Gastrocnemius medialis (tissue), 4 donors: ENCODE measurements around the gene ITGAE. TPM values are rescaled to one million over a fixed set of nuclear protein-coding genes. Genes with fewer than 3 reads are reported as not detected.
"Not testable (repeated sequence)": the region's sequence is repeated elsewhere in the genome, so short reads cannot be mapped to it uniquely, and the experiment has no call there.

Experiments used
- ATAC-seq, 2 donors: fragments of 150-250 bp; one replicate each; pipeline ENCODE4 v1.9.1; 2016
- DNase-seq, 2 donors: peaks; one replicate each; pipeline ENCODE4 v3.0.0-alpha.2; 2019
- H3K27ac ChIP-seq, 4 donors: fragments of 200-600 bp; sonication (generic); 1 replicate in 1 of 4; 2 replicates in 3 of 4; pipeline ENCODE4 v1.5.1; 2016 to 2018; ENCODE audit warnings: mild to moderate bottlenecking in 2 of 4, moderate library complexity in 1 of 4
- H3K27me3 ChIP-seq, 3 donors: fragments of 200-600 bp; sonication (generic) in 2 of 3; 1 replicate in 1 of 3; 2 replicates in 2 of 3; pipeline versions ENCODE4 v1.5.1 to v1.6.0; 2016 to 2019; ENCODE audit warnings: mild to moderate bottlenecking in 1 of 3, moderate library complexity in 1 of 3
- H3K36me3 ChIP-seq, 2 donors: fragments of 200-600 bp; sonication (generic) in 1 of 2; one replicate each; pipeline ENCODE4 v1.5.1; 2017 to 2018
- H3K4me1 ChIP-seq, 2 donors: fragments of 200-600 bp; sonication (generic) in 1 of 2; one replicate each; pipeline ENCODE4 v1.5.1; 2016 to 2017; ENCODE audit warnings: mild to moderate bottlenecking in 2 of 2
- H3K4me3 ChIP-seq, 4 donors: fragments of 200-600 bp; sonication (generic) in 3 of 4; 1 replicate in 1 of 4; 2 replicates in 3 of 4; pipeline ENCODE4 v1.5.1; 2016 to 2019; ENCODE audit warnings: mild to moderate bottlenecking in 2 of 4
- H3K9me3 ChIP-seq, 3 donors: fragments of 200-600 bp; sonication (generic) in 2 of 3; 1 replicate in 1 of 3; 2 replicates in 2 of 3; pipeline ENCODE4 v1.5.1; 2016 to 2019
- POLR2A ChIP-seq, 2 donors: fragments of 450-650 bp; IDR thresholded peaks; one replicate each; pipeline ENCODE4 v1.6.1; 2017; ENCODE audit warnings: antibody characterized with exemption in 2 of 2, mild to moderate bottlenecking in 2 of 2, moderate library complexity in 2 of 2
- in situ Hi-C, 4 donors: fragments of 200-750 bp; cut with MboI; loops; one replicate each; pipeline versions ENCODE4 v1.15.0 to v1.8.0; 2017; ENCODE audit warnings: low sequenced_read_pairs in 4 of 4
- intact Hi-C: fragments of 100-400 bp; cut with DNase I; formaldehyde crosslinking; loops from one replicate; pipeline ENCODE4 v1.15.1; 2023; ENCODE audit warnings: low total_unique reads
- total RNA-seq, 4 donors: library from RNA; depleted of rRNA; stranded (reverse); fragments of >200 nt; gene quantifications; one replicate each; pipeline versions ENCODE4 v1.1.0 to v1.2.3, GENCODE V29; 2016
- TF ChIP-seq, protein P1 (sequence below), 5 experiments: fragments of 450-650 bp in 3 of 5; fragments of 200-600 bp in 2 of 5; sonication (generic) in 2 of 5; IDR thresholded peaks in 4 of 5; conservative IDR thresholded peaks in 1 of 5; 1 replicate in 4 of 5; 2 replicates in 1 of 5; pipeline ENCODE4 v1.5.1; 2016 to 2019; ENCODE audit warnings: antibody characterized with exemption in 5 of 5, mild to moderate bottlenecking in 3 of 5, moderate library complexity in 3 of 5

The ITGAE gene
- total RNA-seq, 4 donors from 2014 or later, result 10.8 to 25.0 (median 23.5) TPM

GRCh38 chr17:3794557-3795389 is 6.2 kb downstream of the ITGAE start:
- no peak overlapping the region for H3K4me3 ChIP-seq
- ATAC-seq (no peak), DNase-seq (no peak)
- TF ChIP-seq, protein P1, sequence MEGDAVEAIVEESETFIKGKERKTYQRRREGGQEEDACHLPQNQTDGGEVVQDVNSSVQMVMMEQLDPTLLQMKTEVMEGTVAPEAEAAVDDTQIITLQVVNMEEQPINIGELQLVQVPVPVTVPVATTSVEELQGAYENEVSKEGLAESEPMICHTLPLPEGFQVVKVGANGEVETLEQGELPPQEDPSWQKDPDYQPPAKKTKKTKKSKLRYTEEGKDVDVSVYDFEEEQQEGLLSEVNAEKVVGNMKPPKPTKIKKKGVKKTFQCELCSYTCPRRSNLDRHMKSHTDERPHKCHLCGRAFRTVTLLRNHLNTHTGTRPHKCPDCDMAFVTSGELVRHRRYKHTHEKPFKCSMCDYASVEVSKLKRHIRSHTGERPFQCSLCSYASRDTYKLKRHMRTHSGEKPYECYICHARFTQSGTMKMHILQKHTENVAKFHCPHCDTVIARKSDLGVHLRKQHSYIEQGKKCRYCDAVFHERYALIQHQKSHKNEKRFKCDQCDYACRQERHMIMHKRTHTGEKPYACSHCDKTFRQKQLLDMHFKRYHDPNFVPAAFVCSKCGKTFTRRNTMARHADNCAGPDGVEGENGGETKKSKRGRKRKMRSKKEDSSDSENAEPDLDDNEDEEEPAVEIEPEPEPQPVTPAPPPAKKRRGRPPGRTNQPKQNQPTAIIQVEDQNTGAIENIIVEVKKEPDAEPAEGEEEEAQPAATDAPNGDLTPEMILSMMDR (IDR thresholded peaks at IDR 0.05 in 4 of 5, conservative IDR thresholded peaks at IDR 0.05 in 1 of 5), result no peak
- TF ChIP-seq POLR2A (IDR thresholded peaks at IDR 0.05), result no peak
- in situ Hi-C loops, result no loop called here
- no peaks in the 10 kb centered on the region for H3K27me3 ChIP-seq
- no peaks in the 10 kb centered on the region for H3K36me3 ChIP-seq
- H3K4me1 ChIP-seq, result no peaks in the 10 kb centered on the region
- intact Hi-C loops, result no loop called here
- no peak overlapping the region for H3K27ac ChIP-seq
- no peaks in the 10 kb centered on the region for H3K9me3 ChIP-seq

DNA sequence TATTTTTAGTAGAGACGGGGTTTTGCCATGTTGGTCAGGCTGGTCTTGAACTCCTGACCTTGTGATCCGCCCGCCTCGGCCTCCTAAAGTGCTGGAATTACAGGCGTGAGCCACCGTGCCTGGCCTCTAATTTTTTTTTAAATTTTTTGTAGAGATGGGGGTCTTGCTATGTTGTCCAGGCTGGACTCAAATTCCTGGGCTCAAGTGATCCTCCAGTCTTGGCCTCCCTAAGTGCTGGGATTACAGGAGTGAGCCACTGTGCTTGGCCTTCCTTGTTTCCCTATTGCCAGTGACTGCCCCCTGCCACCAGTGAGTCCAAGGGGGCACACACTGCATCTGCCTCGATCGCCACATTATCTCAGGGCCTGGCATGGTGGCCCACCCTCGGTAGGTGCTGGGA is 6.8 kb downstream of the ITGAE start:
- DNase-seq, ATAC-seq, H3K9me3 ChIP-seq, H3K27me3 ChIP-seq, H3K36me3 ChIP-seq, H3K27ac ChIP-seq, intact Hi-C loops, in situ Hi-C loops, H3K4me1 ChIP-seq, H3K4me3 ChIP-seq: not testable (repeated sequence)

DNA sequence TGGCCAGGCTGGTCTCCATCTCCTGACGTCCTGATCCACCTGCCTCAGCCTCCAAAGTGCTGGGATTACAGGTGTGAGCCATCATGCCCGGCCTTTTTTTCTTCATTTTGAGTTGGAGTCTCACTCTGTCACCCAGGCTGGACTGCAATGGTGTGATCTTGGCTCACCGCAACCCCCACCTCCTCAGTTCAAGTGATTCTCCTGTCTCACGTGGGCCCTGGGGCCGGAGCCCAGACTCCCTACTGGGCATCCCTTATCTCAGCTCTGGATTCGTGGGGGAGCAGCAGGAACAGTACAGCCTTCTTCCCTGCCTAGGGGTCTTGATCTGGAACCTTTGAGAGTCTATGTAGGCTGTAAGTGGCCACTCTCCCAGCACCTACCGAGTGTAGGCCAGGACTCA is 7.7 kb downstream of the ITGAE start:
- intact Hi-C loops, H3K9me3 ChIP-seq, H3K36me3 ChIP-seq, DNase-seq, ATAC-seq, H3K4me3 ChIP-seq, H3K4me1 ChIP-seq, in situ Hi-C loops, H3K27ac ChIP-seq, H3K27me3 ChIP-seq: not testable (repeated sequence)

- no peaks in the 10 kb centered on the region for H3K27me3 ChIP-seq
- H3K4me1 ChIP-seq, result no peaks in the 10 kb centered on the region
- no peaks in the 10 kb centered on the region for H3K9me3 ChIP-seq
- in situ Hi-C loops, result no loop called here
- ATAC-seq (no peak), DNase-seq (no peak)
- H3K27ac ChIP-seq, result no peak overlapping the region
- TF ChIP-seq POLR2A (IDR thresholded peaks at IDR 0.05), result no peak
- TF ChIP-seq, protein P1 (IDR thresholded peaks at IDR 0.05 in 4 of 5, conservative IDR thresholded peaks at IDR 0.05 in 1 of 5), result no peak
- intact Hi-C loops, result no loop called here
- no peaks in the 10 kb centered on the region for H3K36me3 ChIP-seq
- H3K4me3 ChIP-seq, result no peak overlapping the region
These were observed 8.5 kb downstream of the ITGAE start for GRCh38 chr17:3792481-3792880.

DNA sequence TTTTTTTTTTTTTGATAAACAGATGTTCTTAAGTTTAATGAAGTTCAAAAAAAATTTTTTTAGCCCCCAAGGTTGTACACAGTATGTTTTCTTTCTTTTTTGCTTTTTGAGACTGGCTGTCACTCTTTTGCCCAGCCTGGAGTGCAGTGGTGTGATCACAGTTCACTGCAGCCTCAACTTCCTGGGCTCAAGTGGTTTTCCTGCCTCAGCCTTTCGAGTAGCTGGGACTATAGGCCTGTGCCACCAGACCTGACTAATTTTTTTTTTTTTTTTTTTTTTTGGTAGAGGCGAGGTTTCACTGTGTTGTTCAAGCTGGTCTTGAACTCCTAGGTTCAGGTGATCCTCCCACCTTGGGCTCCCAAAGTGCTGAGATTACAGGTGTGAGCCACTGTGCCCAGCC is 12.8 kb downstream of the ITGAE start:
- no peaks in the 10 kb centered on the region for H3K4me1 ChIP-seq
- in situ Hi-C loops (no loop called here), intact Hi-C loops (no loop called here)
- ATAC-seq (no peak), DNase-seq (no peak)
- H3K4me3 ChIP-seq, result no peak overlapping the region
- no peaks in the 10 kb centered on the region for H3K9me3 ChIP-seq
- TF ChIP-seq, protein P1 (IDR thresholded peaks at IDR 0.05 in 4 of 5, conservative IDR thresholded peaks at IDR 0.05 in 1 of 5), result no peak
- no peak for TF ChIP-seq POLR2A (IDR thresholded peaks at IDR 0.05)
- H3K27ac ChIP-seq, result no peak overlapping the region
- H3K36me3 ChIP-seq, result no peaks in the 10 kb centered on the region
- no peaks in the 10 kb centered on the region for H3K27me3 ChIP-seq

GRCh38 chr17:3785323-3785722 is 15.7 kb downstream of the ITGAE start:
- in situ Hi-C loops, H3K36me3 ChIP-seq, DNase-seq, ATAC-seq, H3K9me3 ChIP-seq, intact Hi-C loops, H3K27me3 ChIP-seq, H3K27ac ChIP-seq, H3K4me1 ChIP-seq, H3K4me3 ChIP-seq: not testable (repeated sequence)
